ENCODE measurements around the gene WRNIP1.

Gene WRNIP1

GRCh38 chr6:2765166-2765895, at the start of gene WRNIP1:
TSS of gene WRNIP1 (plus strand) at chr6:2765393. CDS start at chr6:2765623, 230 bp downstream.
- peak; percentile 99 for DNase-seq (ENCODE audit: low read depth)

- DNase-seq (ENCODE audit: low read depth), result no peak
These were observed 49.5 kb upstream of the WRNIP1 start for GRCh38 chr6:2715737-2716136.

GRCh38 chr6:2716936-2717700, 48.1 kb upstream of the WRNIP1 start:
- DNase-seq (ENCODE audit: low read depth), result no peak

- DNase-seq (ENCODE audit: low read depth), result peak; percentile 60
These were observed 46.7 kb upstream of the WRNIP1 start for GRCh38 chr6:2718334-2719092.

- peak; percentile 52 for DNase-seq (ENCODE audit: low read depth)
These were observed 46.1 kb upstream of the WRNIP1 start for GRCh38 chr6:2719093-2719455.

GRCh38 chr6:2721219-2721618, 44.0 kb upstream of the WRNIP1 start:
- no peak for DNase-seq (ENCODE audit: low read depth)

GRCh38 chr6:2725364-2725988, 39.7 kb upstream of the WRNIP1 start:
- DNase-seq (ENCODE audit: low read depth), result no peak

GRCh38 chr6:2725999-2726567, 39.1 kb upstream of the WRNIP1 start:
- DNase-seq (ENCODE audit: low read depth), result peak; percentile 84

- no peak for DNase-seq (ENCODE audit: low read depth)
These were observed 35.3 kb upstream of the WRNIP1 start for GRCh38 chr6:2729921-2730320.

GRCh38 chr6:2730353-2731107, 34.7 kb upstream of the WRNIP1 start:
- DNase-seq (ENCODE audit: low read depth), result no peak

- DNase-seq (ENCODE audit: low read depth), result no peak
These were observed 33.8 kb upstream of the WRNIP1 start for GRCh38 chr6:2731281-2731909.

GRCh38 chr6:2732503-2733089, 32.6 kb upstream of the WRNIP1 start:
- DNase-seq (ENCODE audit: low read depth), result no peak

GRCh38 chr6:2733324-2733723, 31.9 kb upstream of the WRNIP1 start:
- DNase-seq (ENCODE audit: low read depth), result no peak

GRCh38 chr6:2733736-2734480, 31.3 kb upstream of the WRNIP1 start:
- DNase-seq (ENCODE audit: low read depth), result no peak

- DNase-seq (ENCODE audit: low read depth), result peak; percentile 30
These were observed 30.6 kb upstream of the WRNIP1 start for GRCh38 chr6:2734488-2735166.

- DNase-seq (ENCODE audit: low read depth), result no peak
These were observed 27.3 kb upstream of the WRNIP1 start for GRCh38 chr6:2737885-2738284.

GRCh38 chr6:2738373-2738979, 26.7 kb upstream of the WRNIP1 start:
- peak; percentile 67 for DNase-seq (ENCODE audit: low read depth)

- peak; percentile 88 for DNase-seq (ENCODE audit: low read depth)
These were observed 25.9 kb upstream of the WRNIP1 start for GRCh38 chr6:2739335-2739734.

- no peak for DNase-seq (ENCODE audit: low read depth)
These were observed 24.6 kb upstream of the WRNIP1 start for GRCh38 chr6:2740581-2740980.

All from iris pigment epithelial cell (primary cell).